Activated T-cell treated with anti-CD3 and anti-CD28 coated beads, Interleukin-2, amount 50 U/mL, for 72 hours (primary cell): ENCODE measurements around the gene SIPA1L2. TPM values are rescaled to one million over a fixed set of nuclear protein-coding genes. Genes with fewer than 3 reads are reported as not detected.

Experiments
- ATAC-seq, 2 donors: fragments of 150-1000 bp; cut with Tn5 transposase; replicated peaks in 1 of 2; 2 replicates each; pipeline ENCODE4 v1.10.0; 2021; ENCODE audit warnings: moderate library complexity in 2 of 2, mild to moderate bottlenecking in 1 of 2
- DNase-seq, 2 donors: peaks; one replicate each; pipeline ENCODE4 v3.0.0; 2021 to 2022; ENCODE audit warnings: mixed read lengths in 1 of 2
- H3K27ac Mint-ChIP-seq: one replicate; pipeline ENCODE4 v1.8.0; 2022; ENCODE audit warnings: mild to moderate bottlenecking, moderate library complexity, mixed read lengths
- H3K27me3 Mint-ChIP-seq: one replicate; pipeline ENCODE4 v1.8.0; 2022; ENCODE audit warnings: low read depth, mixed read lengths
- H3K36me3 Mint-ChIP-seq, 2 donors: one replicate each; pipeline ENCODE4 v1.8.0; 2022; ENCODE audit warnings: mixed read lengths in 2 of 2, mild to moderate bottlenecking in 1 of 2; ENCODE audit not compliant: insufficient read depth in 2 of 2
- H3K4me1 Mint-ChIP-seq: one replicate; pipeline ENCODE4 v1.8.0; 2022; ENCODE audit warnings: low read depth, mixed read lengths
- H3K4me3 Mint-ChIP-seq, 2 donors: one replicate each; pipeline ENCODE4 v1.8.0; 2022; ENCODE audit warnings: mild to moderate bottlenecking in 2 of 2, mixed read lengths in 2 of 2, moderate library complexity in 2 of 2
- H3K9me3 Mint-ChIP-seq, 2 donors: one replicate each; pipeline ENCODE4 v1.8.0; 2022; ENCODE audit warnings: mixed read lengths in 2 of 2
- total RNA-seq, 2 donors: library from RNA; stranded (reverse); gene quantifications; one replicate each; pipeline ENCODE4 v1.2.3, GENCODE V29; 2022

SIPA1L2 gene
- total RNA-seq, 2 donors from 2014 or later: 3.3 to 5.9 TPM

- ATAC-seq: no peak
- H3K27me3 Mint-ChIP-seq: peaks cover 8% of the 10 kb centered on the region
- H3K36me3 Mint-ChIP-seq: no peaks in the 10 kb centered on the region
- H3K4me1 Mint-ChIP-seq: peaks cover 7% of the 10 kb centered on the region
- no peak overlapping the region for H3K27ac Mint-ChIP-seq
- H3K9me3 Mint-ChIP-seq: no peaks in the 10 kb centered on the region
- no peak for DNase-seq
- H3K4me3 Mint-ChIP-seq: no peak overlapping the region
These were observed 5.3 kb upstream of the SIPA1L2 start for GRCh38 chr1:232635279-232635678.

- ATAC-seq: no peak
- DNase-seq: no peak
- Mint-ChIP-seq H3K9me3 (no peaks in the 10 kb centered on the region), H3K4me1 (peaks cover 10% of the 10 kb centered on the region), H3K36me3 (peaks cover 0 to 2% of the 10 kb centered on the region in 2 donors), H3K4me3 (no peak overlapping the region), H3K27me3 (peaks cover 11% of the 10 kb centered on the region), H3K27ac (no peak overlapping the region)
These were observed 4.2 kb upstream of the SIPA1L2 start for GRCh38 chr1:232634096-232634495.

- ATAC-seq: no peak
- Mint-ChIP-seq H3K9me3 (no peaks in the 10 kb centered on the region), H3K4me1 (peaks cover 32% of the 10 kb centered on the region), H3K36me3 (peaks cover 0 to 3% of the 10 kb centered on the region in 2 donors), H3K27ac (no peak overlapping the region), H3K4me3 (peak overlapping the region; percentile 90), H3K27me3 (peaks cover 35% of the 10 kb centered on the region)
- no peak for DNase-seq
These were observed 912 bp upstream of the SIPA1L2 start for GRCh38 chr1:232630894-232631195.

GRCh38 chr1:232629250-232630046 lies 485 bp downstream of the SIPA1L2 start:
- Mint-ChIP-seq H3K4me3 (peak overlapping the region; percentile 90 to 98), H3K9me3 (no peaks in the 10 kb centered on the region), H3K27me3 (peaks cover 27% of the 10 kb centered on the region), H3K4me1 (peaks cover 32% of the 10 kb centered on the region), H3K27ac (peak overlapping the region; percentile 93), H3K36me3 (peaks cover 0 to 3% of the 10 kb centered on the region in 2 donors)
- ATAC-seq (peak; percentile 60 to 62), DNase-seq (peak; percentile 10 to 35)

GRCh38 chr1:232628335-232629249 lies 1.3 kb downstream of the SIPA1L2 start:
- DNase-seq: no peak
- H3K27me3 Mint-ChIP-seq: peaks cover 27% of the 10 kb centered on the region
- H3K4me1 Mint-ChIP-seq: peaks cover 32% of the 10 kb centered on the region
- H3K36me3 Mint-ChIP-seq: peaks cover 0 to 3% of the 10 kb centered on the region in 2 donors
- peak overlapping the region; percentile 90 to 98 for H3K4me3 Mint-ChIP-seq
- ATAC-seq: no peak
- no peaks in the 10 kb centered on the region for H3K9me3 Mint-ChIP-seq
- H3K27ac Mint-ChIP-seq: peak overlapping the region; percentile 93

GRCh38 chr1:232627645-232628334 lies 2.1 kb downstream of the SIPA1L2 start:
- no peaks in the 10 kb centered on the region for H3K9me3 Mint-ChIP-seq
- H3K4me1 Mint-ChIP-seq: peaks cover 32% of the 10 kb centered on the region
- peak; percentile 8 to 21 for DNase-seq
- ATAC-seq: no peak
- peak overlapping the region; percentile 68 for H3K27ac Mint-ChIP-seq
- peaks cover 0 to 3% of the 10 kb centered on the region in 2 donors for H3K36me3 Mint-ChIP-seq
- peaks cover 27% of the 10 kb centered on the region for H3K27me3 Mint-ChIP-seq
- peak overlapping the region in 1 of 2 donors; percentile 98 for H3K4me3 Mint-ChIP-seq

GRCh38 chr1:232627171-232627570 lies 2.8 kb downstream of the SIPA1L2 start:
- H3K27me3 Mint-ChIP-seq: peaks cover 27% of the 10 kb centered on the region
- H3K36me3 Mint-ChIP-seq: peaks cover 0 to 3% of the 10 kb centered on the region in 2 donors
- peaks cover 32% of the 10 kb centered on the region for H3K4me1 Mint-ChIP-seq
- peak overlapping the region in 1 of 2 donors; percentile 98 for H3K4me3 Mint-ChIP-seq
- no peak for DNase-seq
- peak overlapping the region; percentile 68 for H3K27ac Mint-ChIP-seq
- ATAC-seq: no peak
- no peaks in the 10 kb centered on the region for H3K9me3 Mint-ChIP-seq

GRCh38 chr1:232626452-232626851 lies 3.5 kb downstream of the SIPA1L2 start:
- peaks cover 32% of the 10 kb centered on the region for H3K4me1 Mint-ChIP-seq
- ATAC-seq (no peak), DNase-seq (no peak)
- H3K4me3 Mint-ChIP-seq: peak overlapping the region in 1 of 2 donors; percentile 14
- no peaks in the 10 kb centered on the region for H3K9me3 Mint-ChIP-seq
- H3K27ac Mint-ChIP-seq: no peak overlapping the region
- peaks cover 0 to 3% of the 10 kb centered on the region in 2 donors for H3K36me3 Mint-ChIP-seq
- peaks cover 27% of the 10 kb centered on the region for H3K27me3 Mint-ChIP-seq

GRCh38 chr1:232625319-232625868 lies 4.5 kb downstream of the SIPA1L2 start:
- H3K36me3 Mint-ChIP-seq: peaks cover 0 to 3% of the 10 kb centered on the region in 2 donors
- H3K9me3 Mint-ChIP-seq: no peaks in the 10 kb centered on the region
- no peak for DNase-seq
- H3K4me1 Mint-ChIP-seq: peaks cover 34% of the 10 kb centered on the region
- peaks cover 27% of the 10 kb centered on the region for H3K27me3 Mint-ChIP-seq
- H3K4me3 Mint-ChIP-seq: peak overlapping the region in 1 of 2 donors; percentile 10
- no peak for ATAC-seq
- H3K27ac Mint-ChIP-seq: no peak overlapping the region

GRCh38 chr1:232624546-232625281 lies 5.2 kb downstream of the SIPA1L2 start:
- peak in 1 of 2 donors; percentile 58 for ATAC-seq
- H3K36me3 Mint-ChIP-seq: peaks cover 0 to 3% of the 10 kb centered on the region in 2 donors
- DNase-seq: no peak
- peaks cover 27% of the 10 kb centered on the region for H3K27me3 Mint-ChIP-seq
- H3K4me1 Mint-ChIP-seq: peaks cover 37% of the 10 kb centered on the region
- H3K9me3 Mint-ChIP-seq: no peaks in the 10 kb centered on the region
- H3K27ac Mint-ChIP-seq: no peak overlapping the region
- peak overlapping the region in 1 of 2 donors; percentile 10 for H3K4me3 Mint-ChIP-seq

GRCh38 chr1:232622981-232623380 lies 7.0 kb downstream of the SIPA1L2 start:
- H3K4me1 Mint-ChIP-seq: peaks cover 24% of the 10 kb centered on the region
- no peak for DNase-seq
- no peaks in the 10 kb centered on the region for H3K9me3 Mint-ChIP-seq
- no peak overlapping the region for H3K27ac Mint-ChIP-seq
- H3K27me3 Mint-ChIP-seq: peaks cover 12% of the 10 kb centered on the region
- H3K4me3 Mint-ChIP-seq: no peak overlapping the region
- no peak for ATAC-seq
- H3K36me3 Mint-ChIP-seq: no peaks in the 10 kb centered on the region

GRCh38 chr1:232622378-232622777 lies 7.6 kb downstream of the SIPA1L2 start:
- Mint-ChIP-seq H3K27ac (no peak overlapping the region), H3K36me3 (no peaks in the 10 kb centered on the region), H3K4me1 (peaks cover 18% of the 10 kb centered on the region), H3K27me3 (peaks cover 7% of the 10 kb centered on the region), H3K4me3 (no peak overlapping the region), H3K9me3 (no peaks in the 10 kb centered on the region)
- no peak for ATAC-seq
- no peak for DNase-seq
